ENCODE data around the gene SNAP47. TPM values are rescaled to one million over a fixed set of nuclear protein-coding genes. Genes with fewer than 3 reads are reported as not detected.

Gene SNAP47
- total RNA-seq, 1 donor from 2014 or later = 23.1 TPM

DNA sequence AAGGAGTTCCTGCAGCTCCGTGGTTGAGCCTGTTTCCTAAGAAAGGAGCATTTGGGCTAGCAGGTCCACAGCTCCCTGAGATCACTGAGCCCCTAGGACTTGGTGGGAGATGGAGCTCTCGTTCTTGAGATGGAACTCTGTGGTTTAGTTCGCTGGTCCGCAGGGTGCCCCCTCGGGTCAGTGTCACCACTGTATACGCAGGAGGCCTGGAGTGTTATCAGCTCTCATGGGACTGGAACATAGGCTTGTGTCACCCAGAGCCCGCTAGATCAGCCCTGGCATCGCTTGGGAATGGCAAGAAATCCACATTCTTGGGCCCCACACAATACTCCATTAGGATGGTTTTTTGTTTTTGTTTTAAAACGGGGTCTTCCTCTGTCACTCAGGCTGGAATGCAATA, 3.6 kb downstream of the SNAP47 start:
- peaks cover 8% of the 10 kb centered on the region for H3K4me1 ChIP-seq
- TF ChIP-seq CTCF (IDR thresholded peaks at IDR 0.05) = no peak
- DNase-seq (no peak), ATAC-seq (no peak)
- H3K9me3 ChIP-seq = no peaks in the 10 kb centered on the region
- no peaks in the 10 kb centered on the region for H3K27me3 ChIP-seq (ENCODE audit: low read depth)
- no peak overlapping the region for H3K27ac ChIP-seq
- H3K4me3 ChIP-seq = no peak overlapping the region
- intact Hi-C loops (cut with DNase I) = no loop called here
- no peaks in the 10 kb centered on the region for H3K36me3 ChIP-seq

DNA sequence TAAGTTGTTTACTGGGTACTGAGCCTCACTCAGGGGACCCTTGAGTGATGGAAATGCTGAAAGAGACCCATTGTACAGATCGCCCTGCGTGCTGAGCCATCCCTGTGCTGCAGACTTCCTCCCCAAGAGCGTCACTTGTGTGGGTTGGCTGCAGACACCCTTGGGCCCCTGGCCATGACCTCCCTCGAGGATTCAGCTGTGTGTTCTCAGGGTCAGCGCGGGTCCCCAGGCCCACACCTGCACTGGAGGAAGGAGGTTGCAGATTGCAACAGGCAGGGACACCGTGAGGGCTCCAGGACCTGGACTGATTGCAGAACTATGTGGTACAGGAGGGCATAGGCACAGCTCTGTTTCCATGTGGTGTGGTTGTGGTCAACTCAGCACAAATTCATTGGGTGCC, 4.4 kb downstream of the SNAP47 start:
- no peak for ATAC-seq
- TF ChIP-seq CTCF (IDR thresholded peaks at IDR 0.05) = no peak
- DNase-seq = no peak
- Histone ChIP-seq H3K4me3 (no peak overlapping the region), H3K27me3 (ENCODE audit: low read depth) (no peaks in the 10 kb centered on the region), H3K9me3 (no peaks in the 10 kb centered on the region), H3K27ac (no peak overlapping the region), H3K4me1 (no peaks in the 10 kb centered on the region), H3K36me3 (no peaks in the 10 kb centered on the region)
- intact Hi-C loops (cut with DNase I) = no loop called here

- Histone ChIP-seq H3K27me3 (ENCODE audit: low read depth) (no peaks in the 10 kb centered on the region), H3K27ac (no peak overlapping the region), H3K4me3 (no peak overlapping the region), H3K9me3 (no peaks in the 10 kb centered on the region), H3K36me3 (no peaks in the 10 kb centered on the region), H3K4me1 (no peaks in the 10 kb centered on the region)
- no peak for TF ChIP-seq CTCF (IDR thresholded peaks at IDR 0.05)
- DNase-seq (no peak), ATAC-seq (no peak)
- intact Hi-C loops (cut with DNase I) = no loop called here
Measured at GRCh38 chr1:227740401-227740960, 5.2 kb downstream of the SNAP47 start.

DNA sequence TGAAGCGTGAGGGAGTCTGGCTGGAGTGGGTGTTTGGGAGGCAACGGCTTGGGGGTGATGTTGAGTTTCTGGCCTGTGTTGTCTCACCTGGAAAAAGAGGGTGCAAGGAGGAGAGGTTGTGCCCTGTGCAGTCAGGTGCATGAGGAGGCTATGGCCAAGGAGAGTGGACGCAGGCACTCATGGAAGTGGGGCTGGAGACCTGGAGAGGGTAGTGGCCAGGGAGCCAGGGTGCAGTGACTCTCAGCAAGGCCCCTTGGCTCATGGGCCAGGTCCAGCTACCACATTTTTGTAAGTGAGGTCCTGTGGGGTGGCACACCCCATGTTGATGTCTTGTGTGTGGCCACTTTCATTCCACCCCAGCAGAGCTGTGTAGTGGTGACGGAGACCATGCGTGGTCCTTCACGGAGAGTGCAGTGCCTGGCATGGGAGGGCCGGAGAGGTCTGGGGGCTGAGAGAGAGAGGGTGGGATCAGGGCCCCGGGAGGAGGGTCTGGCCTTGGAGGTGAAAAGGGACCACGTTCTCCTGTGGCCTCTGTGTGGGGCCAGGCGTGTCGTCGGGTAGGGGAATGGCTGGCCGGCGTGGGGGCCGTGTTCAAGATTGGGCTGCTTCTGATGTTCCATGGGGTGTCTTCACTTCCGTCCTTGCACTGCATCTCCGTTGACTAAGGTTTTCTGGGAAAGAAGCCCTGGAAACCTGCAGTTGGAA, 6.1 kb downstream of the SNAP47 start:
- Histone ChIP-seq H3K4me1 (no peaks in the 10 kb centered on the region), H3K4me3 (no peak overlapping the region), H3K27ac (no peak overlapping the region), H3K36me3 (no peaks in the 10 kb centered on the region), H3K27me3 (ENCODE audit: low read depth) (no peaks in the 10 kb centered on the region), H3K9me3 (no peaks in the 10 kb centered on the region)
- no peak for ATAC-seq
- no peak for DNase-seq
- TF ChIP-seq CTCF (IDR thresholded peaks at IDR 0.05) = no peak
- intact Hi-C loops (cut with DNase I) = no loop called here

- Histone ChIP-seq H3K4me3 (no peak overlapping the region), H3K36me3 (peaks cover 5% of the 10 kb centered on the region), H3K27ac (no peak overlapping the region), H3K4me1 (peaks cover 5% of the 10 kb centered on the region), H3K9me3 (no peaks in the 10 kb centered on the region), H3K27me3 (ENCODE audit: low read depth) (no peaks in the 10 kb centered on the region)
- no peak for ATAC-seq
- DNase-seq = no peak
- intact Hi-C loops (cut with DNase I) = no loop called here
- no peak for TF ChIP-seq CTCF (IDR thresholded peaks at IDR 0.05)
Measured at GRCh38 chr1:227742738-227743715, 7.8 kb downstream of the SNAP47 start.

Measured in lower lobe of right lung (tissue), 2 donors.